Osteocyte (in vitro differentiated cells): ENCODE data around the gene ROR2. TPM values are rescaled to one million over a fixed set of nuclear protein-coding genes. Genes with fewer than 3 reads are reported as not detected.

ENCODE experiments used
- DNase-seq: peaks from one replicate; pipeline ENCODE4 v3.0.0; 2021; ENCODE audit warnings: mixed read lengths; ENCODE audit not compliant: unreplicated experiment; ENCODE audit errors: extremely low spot score
- H3K27ac Mint-ChIP-seq: one replicate; pipeline ENCODE4 v1.8.0; 2021; ENCODE audit warnings: mild to moderate bottlenecking, mixed read lengths; ENCODE audit not compliant: unreplicated experiment
- H3K27me3 Mint-ChIP-seq: one replicate; pipeline ENCODE4 v1.8.0; 2021; ENCODE audit warnings: mixed read lengths; ENCODE audit not compliant: unreplicated experiment
- H3K36me3 Mint-ChIP-seq: one replicate; pipeline ENCODE4 v1.8.0; 2021; ENCODE audit warnings: mixed read lengths; ENCODE audit not compliant: unreplicated experiment
- H3K4me1 Mint-ChIP-seq: one replicate; pipeline ENCODE4 v1.8.0; 2021; ENCODE audit warnings: mixed read lengths; ENCODE audit not compliant: unreplicated experiment
- H3K4me3 Mint-ChIP-seq: one replicate; pipeline ENCODE4 v1.8.0; 2021; ENCODE audit warnings: mild to moderate bottlenecking, moderate library complexity, mixed read lengths; ENCODE audit not compliant: unreplicated experiment
- H3K9me3 Mint-ChIP-seq: one replicate; pipeline ENCODE4 v1.8.0; 2021; ENCODE audit warnings: mixed read lengths; ENCODE audit not compliant: unreplicated experiment
- total RNA-seq: library from RNA; stranded (reverse); gene quantifications from 2 replicates; pipeline ENCODE4 v1.2.1, GENCODE V29; 2021
- TF ChIP-seq, protein P1 (sequence below): fragments of 200-600 bp; sonication (generic); IDR thresholded peaks from 2 replicates; pipeline ENCODE4 v1.5.0; 2021; ENCODE audit warnings: antibody characterized with exemption, mild to moderate bottlenecking, moderate library complexity

The ROR2 gene
- total RNA-seq, 1 donor from 2014 or later, result 48.2 TPM

DNA sequence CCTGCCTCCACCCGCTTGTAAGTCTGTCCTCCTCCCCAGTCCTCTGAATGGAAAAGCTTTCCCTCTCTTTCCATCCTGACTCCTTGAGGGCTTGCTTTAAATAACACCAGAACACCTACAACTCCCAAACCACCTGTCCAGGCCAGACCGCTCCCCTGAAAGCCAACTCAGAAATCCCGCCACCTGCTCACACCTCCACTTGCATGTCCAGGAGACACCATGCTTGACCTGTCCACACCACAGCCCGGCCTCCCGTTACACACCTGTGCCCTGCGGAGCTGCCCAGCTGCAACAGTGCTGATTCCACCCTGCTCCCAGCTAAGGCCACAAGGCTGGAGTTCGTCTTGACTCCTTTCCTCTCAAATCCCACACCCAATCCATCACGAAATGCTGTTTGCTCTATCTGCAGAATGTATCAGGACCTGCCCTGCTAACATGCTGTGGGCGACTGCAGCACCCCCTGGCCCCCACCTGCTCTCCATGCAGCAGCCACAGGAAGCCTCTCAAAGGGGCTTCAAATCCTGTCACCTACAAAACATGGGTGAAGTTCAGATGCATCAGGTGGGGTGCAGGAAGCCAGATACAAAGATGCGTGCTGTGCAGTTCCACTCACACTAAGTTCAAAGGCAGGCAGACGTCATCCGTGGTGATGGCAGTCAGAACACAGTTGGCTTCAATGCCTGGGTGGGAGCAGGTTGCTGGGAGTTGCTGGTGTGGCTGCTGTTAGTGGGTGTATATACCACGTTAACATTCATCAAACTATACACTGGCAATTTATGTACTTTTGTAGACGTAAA is 166.0 kb downstream of the ROR2 start:
- H3K4me1 Mint-ChIP-seq, result peaks cover 37% of the 10 kb centered on the region
- H3K27ac Mint-ChIP-seq, result no peak overlapping the region
- peaks cover 9% of the 10 kb centered on the region for H3K9me3 Mint-ChIP-seq
- no peaks in the 10 kb centered on the region for H3K27me3 Mint-ChIP-seq
- TF ChIP-seq, protein P1, sequence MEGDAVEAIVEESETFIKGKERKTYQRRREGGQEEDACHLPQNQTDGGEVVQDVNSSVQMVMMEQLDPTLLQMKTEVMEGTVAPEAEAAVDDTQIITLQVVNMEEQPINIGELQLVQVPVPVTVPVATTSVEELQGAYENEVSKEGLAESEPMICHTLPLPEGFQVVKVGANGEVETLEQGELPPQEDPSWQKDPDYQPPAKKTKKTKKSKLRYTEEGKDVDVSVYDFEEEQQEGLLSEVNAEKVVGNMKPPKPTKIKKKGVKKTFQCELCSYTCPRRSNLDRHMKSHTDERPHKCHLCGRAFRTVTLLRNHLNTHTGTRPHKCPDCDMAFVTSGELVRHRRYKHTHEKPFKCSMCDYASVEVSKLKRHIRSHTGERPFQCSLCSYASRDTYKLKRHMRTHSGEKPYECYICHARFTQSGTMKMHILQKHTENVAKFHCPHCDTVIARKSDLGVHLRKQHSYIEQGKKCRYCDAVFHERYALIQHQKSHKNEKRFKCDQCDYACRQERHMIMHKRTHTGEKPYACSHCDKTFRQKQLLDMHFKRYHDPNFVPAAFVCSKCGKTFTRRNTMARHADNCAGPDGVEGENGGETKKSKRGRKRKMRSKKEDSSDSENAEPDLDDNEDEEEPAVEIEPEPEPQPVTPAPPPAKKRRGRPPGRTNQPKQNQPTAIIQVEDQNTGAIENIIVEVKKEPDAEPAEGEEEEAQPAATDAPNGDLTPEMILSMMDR, result no peak
- H3K4me3 Mint-ChIP-seq, result no peak overlapping the region
- DNase-seq, result peak; percentile 74
- H3K36me3 Mint-ChIP-seq, result peaks cover 18% of the 10 kb centered on the region

DNA sequence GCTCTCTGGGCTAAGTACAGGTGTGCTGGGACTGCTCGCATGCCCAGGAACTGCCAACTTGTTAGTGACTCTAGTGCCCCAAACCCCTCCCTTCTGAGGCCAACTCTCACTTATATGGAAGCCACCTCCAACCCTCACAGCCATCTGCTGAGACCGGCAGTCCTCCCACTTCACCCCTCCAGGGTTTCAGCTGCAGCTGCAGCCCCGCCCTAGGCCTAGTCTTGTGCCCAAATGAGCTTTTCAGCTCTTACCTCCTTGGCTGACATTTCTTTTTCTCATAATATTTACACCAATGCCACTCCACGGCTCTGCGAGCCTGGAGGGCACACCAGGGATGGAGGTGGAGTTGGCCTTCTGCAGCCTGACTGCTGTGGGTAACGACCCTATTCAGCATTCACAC is 166.6 kb downstream of the ROR2 start:
- no peak for DNase-seq
- TF ChIP-seq, protein P1, result no peak
- Mint-ChIP-seq H3K9me3 (peaks cover 9% of the 10 kb centered on the region), H3K36me3 (peaks cover 18% of the 10 kb centered on the region), H3K27ac (no peak overlapping the region), H3K4me1 (peaks cover 37% of the 10 kb centered on the region), H3K4me3 (no peak overlapping the region), H3K27me3 (no peaks in the 10 kb centered on the region)

DNA sequence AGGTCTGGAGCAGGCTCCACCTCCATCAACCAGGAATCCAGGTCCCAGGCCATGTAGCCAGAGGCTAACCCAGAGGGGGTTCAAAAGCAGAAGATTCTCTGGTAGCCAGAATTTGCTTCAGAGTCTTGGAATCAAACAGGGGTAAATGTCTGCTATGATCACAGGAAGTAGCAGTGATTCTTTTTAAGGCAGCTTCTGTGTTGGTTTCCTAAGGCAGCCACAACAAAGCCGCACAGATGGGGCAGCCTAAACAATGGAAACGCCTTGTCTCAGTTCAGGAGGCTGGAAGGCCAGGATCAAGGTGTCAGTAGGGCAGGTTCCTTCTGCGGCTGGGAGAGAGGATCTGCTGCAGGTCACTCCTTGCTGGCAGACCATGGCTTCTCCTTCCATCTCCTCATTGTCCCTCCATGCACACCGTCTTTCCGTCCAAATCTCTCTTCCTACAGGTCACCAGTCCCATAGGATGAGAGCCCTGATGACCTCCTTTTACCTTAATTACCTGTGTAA is 167.3 kb downstream of the ROR2 start:
- Mint-ChIP-seq H3K27me3 (no peaks in the 10 kb centered on the region), H3K27ac (no peak overlapping the region), H3K4me3 (no peak overlapping the region), H3K4me1 (peaks cover 38% of the 10 kb centered on the region), H3K36me3 (peaks cover 13% of the 10 kb centered on the region), H3K9me3 (peaks cover 4% of the 10 kb centered on the region)
- DNase-seq, result peak; percentile 27
- TF ChIP-seq, protein P1, result no peak

DNA sequence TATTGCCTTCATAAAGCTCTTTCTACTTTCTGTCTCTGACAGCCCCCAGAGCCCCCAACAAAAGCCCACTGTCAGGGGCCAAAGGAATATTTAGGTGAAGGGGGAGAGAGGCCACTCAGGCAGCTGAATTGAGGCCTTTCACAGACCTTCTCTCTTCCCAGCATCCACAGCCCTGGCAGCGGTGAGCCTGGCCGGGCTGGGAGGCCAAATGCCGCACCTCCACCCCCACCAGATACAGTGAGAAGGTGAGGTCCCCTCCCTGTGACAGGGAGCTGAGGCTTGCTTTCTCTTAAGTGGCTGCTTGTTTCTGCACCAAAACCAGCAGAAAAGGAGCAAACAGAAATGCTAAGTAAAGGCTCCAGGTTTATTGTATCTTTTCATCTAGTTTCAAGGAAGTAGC is 168.1 kb downstream of the ROR2 start:
- TF ChIP-seq, protein P1, result no peak
- Mint-ChIP-seq H3K9me3 (no peaks in the 10 kb centered on the region), H3K36me3 (peaks cover 10% of the 10 kb centered on the region), H3K4me3 (no peak overlapping the region), H3K27me3 (no peaks in the 10 kb centered on the region), H3K27ac (peak overlapping the region; percentile 14), H3K4me1 (peaks cover 44% of the 10 kb centered on the region)
- DNase-seq, result peak; percentile 68

DNA sequence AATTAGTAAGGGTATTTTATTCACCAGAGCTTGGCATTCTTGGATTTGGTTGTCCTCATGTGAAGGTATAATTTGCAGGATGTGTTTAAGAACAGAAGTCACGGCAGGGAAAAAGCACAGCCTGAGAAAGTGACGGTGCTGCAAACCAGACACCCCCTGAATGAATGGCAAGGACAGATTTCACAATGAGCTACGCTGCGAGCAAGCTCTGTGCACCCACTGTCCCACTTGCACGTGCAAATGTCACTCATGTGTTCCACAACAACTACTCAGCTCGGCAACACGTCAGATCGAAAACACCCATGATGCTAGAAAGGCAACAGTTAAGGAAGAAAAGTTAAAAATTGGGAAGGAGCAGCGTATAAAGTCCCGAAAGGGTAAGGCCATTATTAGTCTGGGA is 168.9 kb downstream of the ROR2 start:
- TF ChIP-seq, protein P1, result no peak
- no peak overlapping the region for H3K27ac Mint-ChIP-seq
- H3K9me3 Mint-ChIP-seq, result no peaks in the 10 kb centered on the region
- DNase-seq, result no peak
- H3K4me1 Mint-ChIP-seq, result peaks cover 45% of the 10 kb centered on the region
- H3K27me3 Mint-ChIP-seq, result no peaks in the 10 kb centered on the region
- peaks cover 7% of the 10 kb centered on the region for H3K36me3 Mint-ChIP-seq
- H3K4me3 Mint-ChIP-seq, result no peak overlapping the region
